ENCODE data around the gene LDLRAD4. TPM values are rescaled to one million over a fixed set of nuclear protein-coding genes. Genes with fewer than 3 reads are reported as not detected.
A peak's percentile ranks its signal among the peaks of the same experiment; 100 is the strongest.

Gene LDLRAD4
- polyA plus RNA-seq, 4 donors = 10.5 to 11.6 (median 11.5) TPM

DNA sequence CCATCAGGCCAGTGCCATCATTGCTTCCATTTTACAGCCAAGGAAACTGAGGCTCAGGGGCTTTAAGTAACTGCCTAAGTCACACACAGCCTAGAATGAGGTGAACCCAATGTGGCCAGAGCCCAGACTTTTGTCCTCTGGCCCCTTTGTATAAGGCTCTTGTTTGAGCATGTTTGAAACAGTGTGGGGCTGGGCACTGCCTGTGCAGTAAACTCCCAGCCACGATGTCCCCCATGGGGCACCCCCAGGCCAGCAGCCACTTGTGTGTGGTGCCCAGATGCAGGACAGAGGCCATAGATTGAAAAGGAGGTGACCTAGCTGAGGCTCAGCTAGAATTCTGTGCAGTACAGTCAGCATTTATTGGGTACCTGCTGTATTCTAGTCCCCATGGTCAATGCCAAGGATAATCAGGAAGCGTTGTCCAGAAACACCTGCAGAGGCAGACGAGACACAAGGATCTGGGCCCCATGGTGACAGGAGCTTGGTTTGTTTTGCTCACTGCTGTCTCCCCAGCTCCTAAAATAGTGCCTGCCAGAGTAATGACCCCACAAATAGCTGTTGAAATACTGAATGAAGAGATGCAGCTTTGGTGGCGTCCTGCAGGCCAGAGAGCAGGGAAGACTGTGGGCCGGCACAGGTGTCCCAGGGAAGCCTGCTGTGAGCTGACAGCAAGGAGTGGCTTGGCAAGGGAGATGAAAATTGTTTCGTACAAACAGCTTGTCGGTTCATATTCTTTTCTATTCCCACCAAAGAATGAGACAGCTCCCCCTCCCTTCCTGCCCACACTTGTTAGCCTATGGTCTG is 160.7 kb downstream of the LDLRAD4 start:
- no peak for DNase-seq (ENCODE audit: low read depth in 4 of 4, low spot score in 3 of 4)

DNA sequence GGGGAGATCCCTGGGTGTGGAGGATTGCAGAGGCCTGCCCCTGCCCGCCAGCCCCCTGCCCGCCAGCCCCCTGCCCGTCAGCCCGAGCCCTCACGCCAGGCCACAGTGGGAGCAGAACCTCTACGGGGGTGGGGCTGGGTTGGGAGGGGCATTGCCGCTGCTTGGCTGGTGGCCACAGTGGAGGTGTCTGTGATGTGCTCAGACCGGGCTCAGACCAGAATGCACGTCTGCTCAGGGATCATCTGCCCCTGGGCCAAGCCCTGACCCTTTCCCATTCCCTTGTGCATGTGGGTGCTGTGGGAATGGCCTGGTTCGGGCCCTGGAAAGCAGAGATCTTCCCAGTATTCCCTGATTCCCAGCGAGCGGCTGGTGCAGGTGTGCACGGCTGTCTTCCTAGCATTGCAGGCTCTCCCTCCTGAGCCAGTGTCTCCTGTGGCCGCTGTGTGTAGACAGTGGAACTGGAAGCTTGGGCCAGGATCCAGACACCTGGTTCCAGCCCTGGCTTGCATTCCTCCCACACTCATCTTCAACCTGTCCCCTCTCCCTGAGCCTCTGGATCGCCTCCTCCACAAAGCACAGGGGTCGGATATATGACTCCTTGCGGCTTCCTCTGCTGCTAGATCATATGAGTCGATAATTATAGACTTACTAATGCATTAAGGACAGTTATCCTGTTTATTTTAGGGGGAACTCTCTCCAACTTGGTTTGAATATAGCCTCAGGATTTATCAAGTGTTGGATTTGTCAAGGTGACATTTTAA is 161.6 kb downstream of the LDLRAD4 start:
- no peak for DNase-seq (ENCODE audit: low read depth in 4 of 4, low spot score in 3 of 4)

DNA sequence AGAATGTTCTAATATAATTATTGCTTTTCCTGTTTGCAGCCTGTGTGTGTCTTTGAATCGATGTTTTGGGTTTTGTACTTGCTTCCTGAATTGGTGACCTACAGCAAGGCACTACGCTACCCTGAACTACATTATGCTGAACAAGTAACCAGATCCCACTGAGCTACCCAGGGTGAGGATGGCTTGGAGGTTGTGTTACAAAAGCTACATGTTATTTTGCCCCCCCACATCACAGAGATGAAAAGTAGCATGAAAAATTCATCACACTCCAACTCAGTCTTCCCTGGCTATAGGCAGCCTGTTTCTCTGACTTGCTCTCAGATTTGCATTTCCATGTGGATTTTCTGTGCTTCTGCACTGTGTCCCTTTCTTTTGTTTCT is 162.1 kb downstream of the LDLRAD4 start:
- no peak for DNase-seq (ENCODE audit: low read depth in 4 of 4, low spot score in 3 of 4)

DNA sequence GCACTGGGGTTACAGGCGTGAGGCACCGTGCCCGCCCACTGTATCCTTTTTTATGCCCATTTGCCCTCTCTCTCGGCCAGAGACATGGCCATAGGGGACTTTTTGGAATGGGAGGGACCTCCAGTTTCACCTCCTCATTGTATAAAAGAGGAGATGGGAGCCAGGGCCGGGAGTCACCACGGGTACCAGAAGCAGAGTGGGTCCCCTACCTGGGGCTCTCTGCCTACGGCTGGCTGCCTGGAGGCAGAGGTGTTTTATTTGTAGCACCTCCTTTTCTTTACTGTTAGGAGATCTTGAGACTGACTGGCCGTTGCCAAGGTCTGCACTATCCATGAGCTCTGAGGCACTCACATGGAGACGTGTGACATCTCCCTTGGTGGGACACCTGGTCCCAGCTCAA is 162.8 kb downstream of the LDLRAD4 start:
- DNase-seq (ENCODE audit: low read depth in 4 of 4, low spot score in 3 of 4) = no peak

DNA sequence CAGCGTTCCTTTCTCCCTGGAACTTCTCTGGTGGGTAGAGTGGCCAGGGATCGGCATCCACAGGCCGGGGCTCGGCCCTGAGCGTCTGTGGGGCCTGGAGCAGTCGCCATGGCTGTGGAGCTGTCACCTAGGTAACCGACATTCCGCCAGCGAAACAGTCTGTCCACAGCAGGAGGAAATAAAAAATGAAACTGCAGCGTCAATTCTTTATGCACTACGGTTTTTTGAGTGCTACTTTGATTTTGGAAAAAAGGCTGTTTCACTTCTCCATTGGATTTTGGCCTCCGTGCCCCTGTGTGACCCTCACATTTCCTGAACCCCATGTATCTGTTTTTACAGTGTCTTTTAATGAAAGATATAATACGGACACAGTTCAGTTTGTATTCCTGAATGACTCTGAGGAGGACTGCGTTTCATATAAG is 163.4 kb downstream of the LDLRAD4 start:
- DNase-seq (ENCODE audit: low read depth in 4 of 4, low spot score in 3 of 4) = peak; percentile 38 to 64 (median 52)

DNA sequence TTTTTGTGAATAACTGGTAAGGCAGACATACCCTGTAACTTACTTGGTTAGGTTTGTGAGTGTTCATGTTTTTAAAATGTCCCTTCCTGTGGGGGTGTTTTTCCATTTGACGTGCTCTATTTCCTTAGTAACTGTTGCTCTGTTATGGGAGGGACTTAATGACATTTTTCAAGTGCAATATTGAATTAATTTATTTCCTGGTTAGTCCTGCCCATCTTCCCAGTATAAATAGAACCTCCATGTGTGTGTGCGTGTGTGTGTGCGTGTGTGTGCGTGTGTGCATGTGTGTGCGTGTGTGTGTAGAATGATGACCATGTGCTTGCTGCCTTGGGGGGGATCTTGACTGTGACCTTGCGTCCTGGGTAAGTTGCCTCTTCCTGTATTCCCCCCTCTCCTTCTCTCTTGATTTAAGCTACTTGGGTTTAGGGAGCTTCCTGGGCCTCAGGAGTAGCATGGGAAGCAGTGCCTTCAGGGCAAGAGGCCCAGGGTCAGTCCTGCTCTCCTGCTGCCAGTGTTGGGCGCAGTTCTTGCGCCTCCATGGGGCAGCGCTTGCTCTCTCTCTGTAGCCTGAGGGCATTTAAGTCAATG is 163.9 kb downstream of the LDLRAD4 start:
- DNase-seq (ENCODE audit: low read depth in 4 of 4, low spot score in 3 of 4) = peak; percentile 38 to 59 (median 48)

DNA sequence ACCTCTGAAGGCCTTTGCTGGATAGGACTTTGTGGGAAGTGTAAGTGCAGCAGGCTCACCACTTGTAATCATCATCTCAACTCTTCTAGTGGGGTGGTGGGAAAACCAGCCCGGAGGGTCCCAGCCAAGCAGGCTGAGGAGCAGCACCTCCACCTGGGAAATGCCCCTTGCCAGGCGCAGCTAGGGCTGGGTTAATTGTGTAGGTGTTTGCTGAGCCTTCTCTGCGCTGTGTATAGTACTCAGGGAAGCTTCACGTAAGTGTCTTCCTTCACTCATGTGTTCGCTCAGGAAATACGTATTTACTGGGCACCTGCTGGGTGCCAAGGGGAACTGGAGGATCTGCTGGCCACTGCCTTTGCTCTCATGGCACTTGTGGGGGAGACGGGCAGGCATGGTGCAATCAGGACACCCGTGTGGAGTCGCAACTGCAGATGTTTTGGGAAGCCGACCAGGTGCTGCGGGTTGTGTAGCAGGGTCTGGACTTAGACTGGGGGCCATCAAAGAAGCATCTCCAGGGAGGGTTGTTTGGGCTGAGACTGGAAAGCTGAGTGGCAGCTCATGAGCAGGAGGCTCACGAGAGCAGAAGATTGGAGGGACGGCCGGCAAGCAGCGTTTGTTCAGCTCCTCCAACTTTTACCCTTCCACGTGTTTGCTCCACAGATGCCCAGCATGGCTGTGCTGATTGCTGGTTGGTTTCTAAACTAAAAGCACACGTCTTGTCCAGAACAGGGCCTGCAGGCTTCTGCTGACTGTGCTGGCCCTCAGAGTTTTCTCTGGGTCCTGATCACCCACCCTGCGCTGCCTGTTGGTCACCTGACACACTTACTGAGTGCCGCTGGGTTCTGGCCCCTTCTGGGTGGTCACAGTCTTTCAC is 164.6 kb downstream of the LDLRAD4 start:
- no peak for DNase-seq (ENCODE audit: low read depth in 4 of 4, low spot score in 3 of 4)

DNA sequence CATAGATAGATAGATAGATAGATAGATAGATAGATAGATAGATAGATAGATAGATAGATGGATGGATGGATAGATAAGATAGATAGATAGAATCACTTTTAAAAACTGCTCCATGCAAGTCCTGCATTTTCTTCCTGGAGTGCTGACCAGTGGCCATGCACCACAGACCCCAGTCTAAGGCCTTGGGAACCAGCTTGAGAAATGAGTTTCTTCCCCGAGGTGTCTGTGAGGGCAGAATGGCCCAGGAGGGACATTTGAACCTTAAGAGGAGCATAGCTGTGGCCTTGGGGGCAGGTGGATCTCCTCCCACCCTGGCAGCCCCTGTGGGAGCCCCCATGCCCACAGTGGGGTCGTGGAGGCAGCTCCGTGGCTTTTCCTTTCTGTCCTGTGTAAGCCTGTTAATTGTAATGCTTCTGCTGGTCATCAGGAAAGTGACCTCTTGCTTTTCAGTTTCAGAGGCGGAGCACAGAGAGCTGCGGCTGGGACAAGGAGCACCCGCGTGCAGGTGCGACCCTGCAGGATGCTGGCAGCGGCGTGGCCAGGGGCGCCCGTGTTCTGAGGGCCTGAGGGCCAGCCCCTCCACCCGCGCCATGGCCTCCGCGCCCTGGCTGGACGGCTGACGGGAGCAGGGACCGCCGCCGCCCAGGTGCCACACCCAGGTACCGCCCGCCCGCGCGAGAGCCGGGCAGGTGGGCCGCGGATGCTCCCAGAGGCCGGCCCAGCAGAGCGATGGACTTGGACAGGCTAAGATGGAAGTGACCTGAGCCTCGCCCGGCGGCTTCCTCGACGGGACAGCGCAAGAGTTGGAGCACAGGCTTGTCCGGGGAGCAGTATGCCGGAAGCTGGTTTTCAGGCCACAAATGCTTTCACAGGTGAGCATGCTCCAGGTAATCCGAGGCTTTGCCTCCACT is 168.6 kb downstream of the LDLRAD4 start:
- DNase-seq (ENCODE audit: low read depth in 4 of 4, low spot score in 3 of 4) = no peak

DNA sequence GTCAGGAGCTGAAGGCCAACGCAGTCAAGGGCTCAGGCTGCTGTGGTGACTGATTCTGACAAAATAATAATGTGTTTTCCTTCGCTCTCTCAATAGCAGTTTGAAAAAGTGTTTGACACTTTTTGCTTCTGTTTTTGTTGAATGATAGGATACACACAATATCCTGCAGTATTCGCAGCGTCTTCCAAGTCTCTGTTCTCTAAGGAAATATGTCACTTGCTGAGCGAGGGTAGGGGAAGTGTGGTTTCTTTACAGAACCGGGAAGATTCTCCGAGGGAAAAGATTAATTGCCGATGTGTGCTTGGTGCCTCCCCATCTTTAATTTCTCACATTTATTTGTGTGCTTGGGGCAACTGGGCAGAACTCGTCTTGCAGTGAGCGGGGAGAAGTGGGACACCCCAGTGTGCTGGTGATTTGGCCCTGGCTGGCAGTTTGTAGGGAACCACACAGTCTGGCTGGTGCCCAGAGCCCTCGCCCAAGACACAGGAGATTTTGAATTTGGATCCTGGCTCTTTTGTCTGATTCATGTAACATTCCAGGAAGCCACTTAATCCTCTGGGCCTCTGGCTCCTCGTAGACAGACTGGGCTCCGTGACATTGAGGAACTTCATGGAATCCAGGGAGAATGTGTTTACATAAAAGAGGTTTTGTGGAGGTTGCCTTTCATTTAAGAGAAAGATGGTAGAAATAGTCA is 169.4 kb downstream of the LDLRAD4 start:
- no peak for DNase-seq (ENCODE audit: low read depth in 4 of 4, low spot score in 3 of 4)

DNA sequence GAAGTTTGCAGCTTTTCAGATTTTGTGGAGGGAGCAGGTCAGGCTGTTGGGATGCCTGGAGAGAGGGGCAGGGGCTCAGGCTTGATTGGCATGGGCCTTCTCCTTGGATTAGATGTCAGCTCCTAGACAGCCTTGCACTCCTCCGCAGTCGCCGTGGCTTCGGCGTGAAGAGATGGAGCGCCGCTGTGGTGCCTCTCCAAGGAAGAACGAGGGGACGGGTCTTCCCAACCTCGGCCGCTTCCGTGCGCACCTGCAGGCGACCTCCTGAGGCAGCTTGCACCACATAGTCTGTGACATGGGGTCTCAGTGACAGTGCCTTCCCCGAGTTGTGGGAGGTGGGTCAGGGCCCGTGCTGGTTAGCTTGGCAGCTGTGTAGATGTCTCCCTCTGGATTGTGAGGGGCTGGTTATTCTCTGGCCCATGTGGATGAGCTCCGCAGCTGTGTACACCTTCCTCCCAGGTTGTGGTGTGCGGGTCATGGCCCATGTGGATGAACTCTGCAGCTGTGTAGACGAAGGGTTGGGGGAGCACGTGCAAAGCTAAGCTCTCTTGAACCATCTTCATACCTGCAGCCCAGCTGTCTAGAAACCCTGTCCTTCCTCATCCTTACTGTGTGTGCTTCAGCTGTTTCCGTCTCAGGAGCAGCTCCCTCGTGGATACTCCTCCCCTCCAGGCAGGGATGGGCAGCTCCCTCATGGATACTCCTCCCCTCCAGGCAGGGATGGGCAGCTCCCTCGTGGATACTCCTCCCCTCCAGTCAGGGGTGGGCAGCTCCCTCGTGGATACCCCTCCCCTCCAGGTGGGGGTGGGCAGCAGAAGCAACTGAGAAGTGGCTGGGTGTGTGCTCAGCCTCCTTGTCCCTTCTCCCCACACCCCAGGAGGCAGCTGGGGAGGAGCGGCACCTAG is 170.3 kb downstream of the LDLRAD4 start:
- no peak for DNase-seq (ENCODE audit: low read depth in 4 of 4, low spot score in 3 of 4)

DNA sequence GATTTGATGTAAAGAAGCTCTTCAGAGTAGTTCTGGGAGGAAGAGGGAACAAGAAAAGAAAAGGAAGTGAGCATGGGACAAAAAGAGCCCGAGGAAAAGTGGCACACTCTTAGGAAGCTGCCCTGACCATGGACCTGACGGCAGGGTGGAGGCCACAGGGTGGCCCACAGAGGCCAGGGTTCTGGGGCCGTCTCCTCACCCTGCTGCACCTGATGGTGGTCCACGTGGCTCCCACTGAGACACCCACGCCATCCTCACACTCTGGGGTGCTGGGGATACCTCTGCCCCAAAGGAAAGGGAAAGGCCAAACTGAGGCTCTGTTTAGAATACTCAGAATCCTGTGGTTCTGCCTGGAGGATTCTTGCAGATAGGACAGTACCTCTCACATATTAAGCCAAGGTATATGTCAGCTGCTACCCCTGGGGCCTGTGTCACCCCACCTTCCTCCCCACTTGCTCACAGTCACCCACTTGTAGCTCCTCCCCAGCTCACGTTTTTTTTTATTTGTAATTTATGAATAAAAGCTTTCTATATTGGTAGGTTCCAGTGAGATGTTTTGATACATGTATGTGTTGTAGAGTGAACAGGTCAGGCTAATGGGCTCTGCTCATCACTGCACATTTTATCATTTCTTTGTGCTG is 171.1 kb downstream of the LDLRAD4 start:
- DNase-seq (ENCODE audit: low read depth in 4 of 4, low spot score in 3 of 4) = no peak

DNA sequence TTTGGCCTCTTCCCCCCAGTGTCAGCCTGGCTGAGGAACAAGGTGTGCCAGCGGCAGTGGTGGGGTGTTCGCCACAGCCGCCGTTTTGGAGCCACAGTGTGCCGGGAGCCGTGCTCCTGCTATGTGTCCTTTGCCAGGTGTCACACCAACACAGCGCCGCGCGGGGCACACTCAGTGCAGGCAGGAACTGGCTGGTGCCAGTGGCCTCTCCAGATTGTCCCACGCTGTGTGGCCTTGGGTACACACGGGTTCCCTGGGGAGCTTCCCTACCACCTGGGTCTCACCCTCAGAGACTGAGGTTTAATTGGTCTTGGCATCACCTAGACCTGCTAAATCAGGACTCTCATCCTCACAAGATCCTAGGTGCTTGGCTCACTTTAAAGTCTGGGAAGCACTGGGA is 171.6 kb downstream of the LDLRAD4 start:
- DNase-seq (ENCODE audit: low read depth in 4 of 4, low spot score in 3 of 4) = no peak

DNA sequence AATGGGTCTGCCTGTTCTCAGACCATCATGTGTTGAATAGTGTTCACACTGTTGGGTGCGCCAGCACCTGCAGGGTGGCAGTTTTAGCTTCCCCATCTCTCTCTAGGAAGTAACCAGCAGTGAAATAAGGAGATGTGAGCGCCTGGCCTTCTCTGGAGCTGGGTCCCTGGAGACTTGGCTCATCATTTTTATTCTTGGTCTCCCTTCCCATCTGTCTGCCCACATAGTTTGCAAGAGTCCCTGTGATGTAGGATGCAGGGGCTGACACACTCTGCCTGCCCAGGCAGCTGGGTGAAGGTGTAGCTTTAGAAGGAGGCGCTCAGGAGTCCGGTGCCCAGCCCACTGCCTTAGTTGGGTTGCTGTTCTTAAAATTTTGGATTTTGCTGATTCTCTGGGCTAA is 172.2 kb downstream of the LDLRAD4 start:
- no peak for DNase-seq (ENCODE audit: low read depth in 4 of 4, low spot score in 3 of 4)

DNA sequence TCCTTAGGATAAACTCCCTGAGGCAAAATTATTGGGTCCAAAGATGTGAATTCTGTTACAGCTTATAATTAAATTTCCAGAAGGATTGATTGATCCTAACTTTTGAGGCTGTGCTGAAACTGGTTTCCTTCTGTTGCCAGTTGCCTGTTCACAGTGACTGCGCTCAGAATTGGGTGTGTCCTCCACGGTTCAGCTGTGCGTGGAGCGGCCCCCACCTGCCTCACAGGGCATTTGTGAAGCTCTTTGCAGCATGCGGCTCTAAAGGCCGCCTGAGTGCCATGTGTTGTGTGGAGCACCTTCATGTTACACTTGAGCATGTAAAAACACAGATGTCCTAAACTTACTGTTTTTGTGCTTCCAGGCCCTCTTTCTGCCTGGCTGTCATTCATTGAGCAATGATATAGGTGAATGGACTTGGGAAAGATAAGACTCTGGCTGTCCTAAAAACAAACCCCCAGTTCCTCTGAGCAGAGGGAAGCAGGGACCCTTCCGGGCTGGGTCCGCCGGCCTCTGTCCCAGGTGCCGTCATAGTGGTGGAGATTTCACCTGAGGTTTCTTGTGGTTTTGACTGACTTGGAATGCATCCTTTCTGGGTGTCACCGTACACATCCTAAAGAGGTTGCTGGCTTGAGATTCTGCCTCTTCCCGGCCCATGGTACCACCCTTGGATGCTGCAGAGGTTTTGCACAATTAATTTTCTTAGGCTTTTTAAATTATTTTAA is 173.6 kb downstream of the LDLRAD4 start:
- no peak for DNase-seq (ENCODE audit: low read depth in 4 of 4, low spot score in 3 of 4)

DNA sequence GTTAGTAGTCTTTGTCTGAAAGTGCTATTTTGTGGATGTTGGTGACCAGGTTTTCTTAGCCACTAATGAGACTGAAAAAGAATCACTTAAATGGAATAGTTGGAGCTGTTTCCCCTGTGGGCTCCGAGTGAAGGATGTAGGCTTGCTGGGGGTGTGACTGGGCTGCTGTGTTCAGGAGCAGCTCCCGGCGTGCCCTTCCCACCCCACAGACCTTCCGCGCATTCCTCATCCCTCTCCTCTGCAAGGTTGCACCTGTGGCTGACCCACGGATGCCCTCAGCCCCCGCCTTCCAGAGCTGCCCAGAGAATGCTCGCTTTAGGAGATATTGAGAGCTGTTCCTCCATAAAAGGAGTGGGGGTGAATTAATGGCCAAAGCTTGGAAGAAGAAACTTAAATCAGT is 174.3 kb downstream of the LDLRAD4 start:
- no peak for DNase-seq (ENCODE audit: low read depth in 4 of 4, low spot score in 3 of 4)

DNA sequence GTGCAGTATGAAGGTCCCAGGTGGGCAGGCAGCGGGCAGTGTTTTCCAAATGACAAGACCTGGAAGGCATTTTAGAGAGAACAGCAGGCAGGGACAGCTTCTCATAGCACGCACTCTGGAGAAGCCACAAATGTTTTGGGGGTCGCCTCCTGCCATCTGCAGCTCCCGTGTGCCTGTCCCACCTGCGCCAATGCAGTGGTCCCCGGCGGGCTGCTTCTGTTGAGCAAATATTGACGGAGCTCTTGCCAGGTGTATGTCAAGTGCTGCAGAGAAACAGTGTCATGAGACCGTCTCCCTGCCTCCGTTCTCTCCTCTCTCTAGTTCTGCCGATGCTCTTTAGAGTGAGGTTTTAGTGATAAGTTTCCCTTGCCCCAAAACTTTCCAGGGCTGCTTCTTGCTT is 174.8 kb downstream of the LDLRAD4 start:
- no peak for DNase-seq (ENCODE audit: low read depth in 4 of 4, low spot score in 3 of 4)

DNA sequence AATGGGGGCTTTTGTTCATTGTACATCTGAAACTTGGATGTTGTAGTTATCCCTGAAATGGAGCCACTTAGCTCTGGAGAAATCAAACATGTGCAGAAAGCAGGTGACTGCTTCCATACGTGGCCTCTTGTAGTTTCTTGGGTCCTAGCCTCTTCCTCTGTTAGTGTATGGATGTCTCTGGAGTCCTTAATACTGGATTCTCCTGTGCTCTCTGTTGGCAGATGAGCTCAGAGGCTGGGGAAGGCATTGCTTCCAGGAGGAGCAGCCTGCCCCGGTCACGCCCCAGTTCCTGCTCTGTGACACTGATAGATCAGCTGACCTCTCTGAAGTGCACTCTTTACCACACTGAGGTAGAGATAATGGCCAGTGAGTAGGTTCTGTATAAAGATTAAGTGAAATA is 176.2 kb downstream of the LDLRAD4 start:
- DNase-seq (ENCODE audit: low read depth in 4 of 4, low spot score in 3 of 4) = no peak

All from right renal pelvis (tissue), 4 donors.